ENCODE data around the gene WNK4.

Gene WNK4

GRCh38 chr17:42773290-42774035 is 6.9 kb upstream of the WNK4 start, which contains the start of gene VPS25:
VPS25 (plus strand) TSS chr17:42773449; CDS start chr17:42773476, 27 bp downstream.
- peak; percentile 87 to 90 (median 89) for DNase-seq

GRCh38 chr17:42774066-42774745 is 6.2 kb upstream of the WNK4 start:
- no peak for DNase-seq

- DNase-seq = peak; percentile 75 to 91 (median 91)
Measured at GRCh38 chr17:42775534-42776098, 4.8 kb upstream of the WNK4 start.

GRCh38 chr17:42778570-42778969 is 1.8 kb upstream of the WNK4 start:
- no peak for DNase-seq

- DNase-seq = no peak
Measured at GRCh38 chr17:42779304-42779935, 990 bp upstream of the WNK4 start.

- DNase-seq = no peak
Measured at GRCh38 chr17:42780851-42781638, 635 bp downstream of the WNK4 start.

- no peak for DNase-seq
Measured at GRCh38 chr17:42781639-42782165, 1.3 kb downstream of the WNK4 start.

- no peak for DNase-seq
Measured at GRCh38 chr17:42782166-42783061, 2.0 kb downstream of the WNK4 start.

- DNase-seq = no peak
Measured at GRCh38 chr17:42783062-42783790, 2.8 kb downstream of the WNK4 start.

GRCh38 chr17:42783791-42784138 is 3.4 kb downstream of the WNK4 start:
- DNase-seq = no peak

- peak; percentile 34 to 72 (median 50) for DNase-seq
Measured at GRCh38 chr17:42784409-42784808, 4.0 kb downstream of the WNK4 start.

GRCh38 chr17:42784811-42785592 is 4.6 kb downstream of the WNK4 start:
- DNase-seq = peak in 2 of 3 donors; percentile 27 to 60

- DNase-seq = no peak
Measured at GRCh38 chr17:42787266-42787665, 6.9 kb downstream of the WNK4 start.

- no peak for DNase-seq
Measured at GRCh38 chr17:42791948-42792347, 11.5 kb downstream of the WNK4 start.

- no peak for DNase-seq
Measured at GRCh38 chr17:42792545-42792944, 12.1 kb downstream of the WNK4 start.

- DNase-seq = no peak
Measured at GRCh38 chr17:42795061-42795460, 14.7 kb downstream of the WNK4 start.

- DNase-seq = peak in 1 of 3 donors; percentile 35
Measured at GRCh38 chr17:42795465-42795864, 15.1 kb downstream of the WNK4 start.

- no peak for DNase-seq
Measured at GRCh38 chr17:42796066-42796758, 15.8 kb downstream of the WNK4 start.

Measured in suppressor macrophage treated with lipopolysaccharide for 1 hour (primary cell).